ENCODE measurements around the gene MLPH. TPM values are rescaled to one million over a fixed set of nuclear protein-coding genes. Genes with fewer than 3 reads are reported as not detected.

MLPH gene
- total and polyA plus RNA-seq, 2 of the 4 experiments (the other 2 are of a cell fraction): 13.8 to 21.6 TPM

GRCh38 chr2:237532160-237532559 lies 45.1 kb downstream of the MLPH start:
- Histone ChIP-seq H3K4me2 (ENCODE audit: low read depth, low read length) (no peak overlapping the region), H3K4me3 (ENCODE audit: insufficient read depth, low read depth, low read length) (no peak overlapping the region), H4K5ac (ENCODE audit: low read depth, low read length) (no peak overlapping the region), H2AFZ (replicated peaks; ENCODE audit: low read length, poor library complexity) (no peak overlapping the region), H2BK20ac (ENCODE audit: low read depth, low read length) (no peak overlapping the region), H3K14ac (replicated peaks; ENCODE audit: low read depth, low read length) (no peak overlapping the region), H2AK9ac (replicated peaks; ENCODE audit: low read depth, low read length, poor library complexity) (no peak overlapping the region), H3K56ac (ENCODE audit: extremely low read depth, insufficient read depth, low read length) (no peak overlapping the region), H3K79me1 (ENCODE audit: low read depth in 1 of 2, low read length in 2 of 2) (no peaks in the 10 kb centered on the region), H3K9me3 (ENCODE audit: control insufficient read depth, insufficient read depth, low read length) (no peaks in the 10 kb centered on the region), H3K36me3 (ENCODE audit: control insufficient read depth, insufficient read depth, low read length) (peaks cover 1% of the 10 kb centered on the region; the same call in 1 of the 2 replicates), H4K8ac (ENCODE audit: low read depth in 2 of 2, low read length in 2 of 2) (no peak overlapping the region), H3K4me1 (ENCODE audit: control insufficient read depth, insufficient read depth, low read length) (no peaks in the 10 kb centered on the region), H2BK120ac (ENCODE audit: low read depth, low read length) (no peak overlapping the region), H3K27ac (ENCODE audit: insufficient read depth, low read length) (no peak overlapping the region), H4K91ac (ENCODE audit: insufficient read depth, low read depth, low read length) (no peak overlapping the region), H2BK5ac (ENCODE audit: low read depth, low read length, poor library complexity, severe bottlenecking) (no peak overlapping the region), H3K4ac (ENCODE audit: low read depth, low read length) (no peak overlapping the region), H4K20me1 (ENCODE audit: insufficient read depth, low read length) (no peaks in the 10 kb centered on the region; the same call in 1 of the 2 replicates), H2BK15ac (ENCODE audit: low read depth, low read length) (no peak overlapping the region), H3K9me1 (ENCODE audit: insufficient read depth, low read length) (peaks cover 11% of the 10 kb centered on the region), H3K23ac (ENCODE audit: low read depth, low read length) (no peak overlapping the region), H3K18ac (ENCODE audit: low read depth, low read length) (no peak overlapping the region), H3K27me3 (ENCODE audit: control insufficient read depth, insufficient read depth, low read length) (no peaks in the 10 kb centered on the region), H3K9ac (ENCODE audit: low read depth, low read length) (no peak overlapping the region), H2AK5ac (ENCODE audit: low read depth, low read length) (no peak overlapping the region)
- in situ Hi-C loops (cut with MboI; ENCODE audit: low sequenced_read_pairs) (no loop called here), intact Hi-C loops (cut with micrococcal nuclease) (no loop called here), dilution Hi-C loops (cut with HindIII; ENCODE audit: low sequenced_read_pairs, unreplicated experiment) (no loop called here)
- ChIA-PET POLR2A (ENCODE audit: unreplicated experiment) (no interaction called here), CTCF (interaction anchor here (2.4 kb wide), 1 partner anchor 19 kb away, joined by 11 read pairs; no protein-coding TSS in a partner anchor)
- no CpG with 5 or more reads among the region's 11 CpGs for WGBS, 2 experiments (ENCODE audit: extremely low coverage in 2 of 2, insufficient read length in 1 of 2)
- no TSS peak for BruUV-seq (replicated peaks)
- no peak for ATAC-seq (ENCODE audit: low read depth)
- no peak for DNase-seq
- TF ChIP-seq RAD21 (IDR thresholded peaks at IDR 0.05; ENCODE audit: low read length): no peak
- no peak for TF ChIP-seq NFE2L2 (IDR thresholded peaks at IDR 0.05; ENCODE audit: low read depth, low read length)
- no peak for TF ChIP-seq POLR2A (IDR thresholded peaks at IDR 0.05; ENCODE audit: low read depth, low read length)
- TF ChIP-seq CHD1 (IDR thresholded peaks at IDR 0.05; ENCODE audit: low read depth, low read length): no peak
- no peak for TF ChIP-seq FOS (IDR thresholded peaks at IDR 0.05; ENCODE audit: low read depth, low read length)
- TF ChIP-seq CEBPB (IDR thresholded peaks at IDR 0.05; ENCODE audit: low read depth, low read length): no peak
- no peak for TF ChIP-seq USF2 (IDR thresholded peaks at IDR 0.05; ENCODE audit: low read depth, low read length)
- no peak for TF ChIP-seq MAZ (IDR thresholded peaks at IDR 0.05; ENCODE audit: borderline replicate concordance, low read depth, low read length)
- TF ChIP-seq SMC3 (IDR thresholded peaks at IDR 0.05; ENCODE audit: low read depth, low read length): no peak
- no peak for TF ChIP-seq BHLHE40 (IDR thresholded peaks at IDR 0.05; ENCODE audit: low read depth, low read length)
- TF ChIP-seq RCOR1 (IDR thresholded peaks at IDR 0.05; ENCODE audit: insufficient replicate concordance, low read length): no peak
- no peak for TF ChIP-seq RFX5 (IDR thresholded peaks at IDR 0.05; ENCODE audit: low read depth, low read length)
- no peak for TF ChIP-seq ELK1 (IDR thresholded peaks at IDR 0.05; ENCODE audit: borderline replicate concordance, low read depth, low read length)
- no peak for TF ChIP-seq MAFK (IDR thresholded peaks at IDR 0.05; ENCODE audit: low read depth, low read length)
- TF ChIP-seq CTCF (conservative IDR thresholded peaks at IDR 0.05; ENCODE audit: low read depth, low read length): no peak
- no peak for TF ChIP-seq MXI1 (IDR thresholded peaks at IDR 0.05; ENCODE audit: borderline replicate concordance, low read depth, low read length)

Measured in IMR-90 (cell line).